Measurements from ENCODE around the gene EHD2.
"Not testable (repeated sequence)": the region's sequence is repeated elsewhere in the genome, so short reads cannot be mapped to it uniquely, and the experiment has no call there.

The EHD2 gene

DNA sequence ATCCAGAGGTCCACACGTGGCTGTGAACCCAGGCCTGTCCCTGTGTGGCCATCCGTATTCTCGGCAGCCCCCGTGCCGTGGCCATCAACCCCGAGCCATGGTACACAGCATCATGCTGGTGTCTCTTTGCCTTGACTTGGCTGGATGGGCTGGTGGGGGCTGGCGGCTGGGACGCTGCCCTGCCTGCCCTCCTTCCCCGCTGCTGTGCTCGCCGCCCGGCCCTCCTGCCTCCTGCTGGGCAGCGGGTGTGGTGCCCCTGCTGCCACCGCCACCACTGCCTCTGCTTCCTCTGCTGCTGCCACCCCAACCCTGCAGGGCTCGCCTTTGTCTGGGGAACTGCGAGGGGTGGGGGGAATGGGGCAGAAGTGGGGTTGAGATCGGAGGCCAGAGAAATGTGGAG is 19.7 kb upstream of the EHD2 start:
- no peak for DNase-seq

DNA sequence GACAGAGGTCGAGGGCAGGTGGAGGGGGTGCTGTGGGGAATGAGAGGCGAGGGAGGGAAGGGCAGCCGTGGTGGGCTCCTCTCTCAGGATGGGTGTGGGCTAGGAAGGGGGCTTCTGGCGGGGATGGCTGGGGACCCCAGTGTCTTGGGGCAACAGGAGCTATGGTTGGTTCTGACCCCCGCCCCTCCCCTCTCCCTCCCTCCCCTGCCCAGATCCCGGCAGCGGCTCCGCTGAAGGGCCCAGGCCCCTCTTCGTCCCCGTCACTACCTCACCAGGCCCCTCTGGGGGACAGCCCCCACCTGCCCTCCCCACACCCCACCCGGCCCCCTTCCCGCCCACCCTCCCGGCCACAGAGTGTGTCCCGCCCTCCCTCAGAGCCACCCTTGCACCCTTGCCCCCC is 19.3 kb upstream of the EHD2 start:
- DNase-seq = no peak

DNA sequence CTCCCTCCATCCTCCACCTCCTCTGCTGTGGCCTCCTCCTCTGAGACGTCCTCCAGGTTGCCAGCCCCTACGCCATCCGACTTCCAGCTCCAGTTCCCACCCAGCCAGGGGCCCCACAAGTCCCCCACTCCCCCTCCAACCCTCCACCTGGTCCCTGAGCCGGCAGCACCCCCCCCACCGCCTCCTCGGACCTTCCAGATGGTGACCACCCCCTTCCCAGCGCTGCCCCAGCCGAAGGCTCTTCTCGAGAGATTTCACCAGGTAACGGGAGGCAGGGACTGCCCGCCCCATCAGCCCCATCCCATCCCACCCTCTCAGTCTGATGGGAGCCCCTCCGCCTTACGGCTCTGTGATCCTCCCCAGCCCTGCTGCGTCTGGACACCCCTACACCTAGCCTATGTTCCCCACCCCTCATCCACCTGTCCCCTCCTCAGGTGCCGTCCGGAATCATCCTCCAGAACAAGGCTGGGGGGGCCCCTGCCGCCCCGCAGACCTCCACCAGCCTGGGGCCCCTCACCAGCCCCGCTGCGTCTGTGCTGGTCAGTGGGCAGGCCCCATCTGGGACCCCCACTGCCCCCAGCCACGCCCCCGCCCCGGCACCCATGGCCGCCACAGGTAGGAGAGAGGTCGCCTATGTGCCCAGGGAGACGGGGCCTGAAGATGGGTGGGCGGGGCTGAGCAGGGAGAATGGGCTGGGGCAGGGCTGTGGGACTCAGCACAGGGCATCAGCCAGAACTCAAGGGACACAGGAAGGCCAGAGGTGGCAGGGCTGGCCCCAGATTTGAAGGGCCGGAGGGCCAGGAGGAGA is 18.6 kb upstream of the EHD2 start:
- DNase-seq = no peak

DNA sequence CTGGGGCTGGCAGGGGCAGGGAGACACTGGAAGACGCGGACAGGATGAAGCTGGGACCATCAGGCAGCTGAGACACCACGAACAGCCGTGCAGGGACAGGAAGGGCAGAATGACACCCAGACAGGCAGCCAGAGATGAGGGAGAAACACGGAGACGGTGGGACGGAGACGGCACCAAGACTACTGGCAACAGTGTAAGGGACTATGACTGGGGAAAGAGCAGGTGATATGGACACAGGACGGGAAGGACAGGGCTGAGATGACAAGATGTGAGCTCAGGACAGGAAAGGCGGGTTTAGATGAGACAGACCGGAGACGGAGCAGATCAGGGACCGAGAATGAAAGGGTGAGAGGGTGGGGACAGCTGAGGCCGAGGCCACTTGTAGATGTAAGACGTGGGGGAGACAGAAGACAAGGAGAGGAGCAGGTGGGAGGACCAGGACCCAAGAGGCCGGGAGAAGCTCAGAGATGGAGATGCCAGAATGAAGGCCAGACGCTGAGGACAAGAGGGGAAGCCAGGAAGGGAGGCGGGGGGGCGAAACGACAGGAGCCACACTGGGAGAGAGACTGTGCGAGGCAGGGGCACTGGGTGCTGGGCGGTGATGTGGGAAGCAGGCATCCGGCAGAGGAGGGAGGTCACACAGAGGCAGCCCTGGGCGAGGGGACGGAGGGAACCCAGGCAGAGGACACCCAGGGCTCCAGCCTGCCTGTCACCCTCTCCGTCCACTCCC is 17.5 kb upstream of the EHD2 start:
- no peak for DNase-seq

DNA sequence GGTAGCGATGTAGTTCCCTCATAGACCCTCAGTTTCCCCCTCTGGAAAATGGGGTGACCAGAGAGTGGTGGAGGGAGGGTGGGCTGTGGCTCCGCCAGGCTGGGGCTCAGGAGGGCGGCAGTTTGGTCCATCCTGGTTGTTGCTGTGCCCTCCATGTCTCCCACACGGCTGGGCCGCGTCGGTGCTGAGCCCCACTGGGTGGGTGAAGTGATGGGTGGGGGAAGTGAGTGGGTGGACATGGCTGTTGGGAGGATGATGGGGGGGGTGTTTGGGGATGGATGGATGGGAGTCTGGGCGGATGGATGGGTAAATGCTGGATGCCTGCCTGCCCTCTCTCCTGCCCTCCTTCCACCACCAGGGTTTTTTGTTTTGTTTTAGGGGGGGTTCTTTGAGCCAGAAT is 16.6 kb upstream of the EHD2 start:
- no peak for DNase-seq

DNA sequence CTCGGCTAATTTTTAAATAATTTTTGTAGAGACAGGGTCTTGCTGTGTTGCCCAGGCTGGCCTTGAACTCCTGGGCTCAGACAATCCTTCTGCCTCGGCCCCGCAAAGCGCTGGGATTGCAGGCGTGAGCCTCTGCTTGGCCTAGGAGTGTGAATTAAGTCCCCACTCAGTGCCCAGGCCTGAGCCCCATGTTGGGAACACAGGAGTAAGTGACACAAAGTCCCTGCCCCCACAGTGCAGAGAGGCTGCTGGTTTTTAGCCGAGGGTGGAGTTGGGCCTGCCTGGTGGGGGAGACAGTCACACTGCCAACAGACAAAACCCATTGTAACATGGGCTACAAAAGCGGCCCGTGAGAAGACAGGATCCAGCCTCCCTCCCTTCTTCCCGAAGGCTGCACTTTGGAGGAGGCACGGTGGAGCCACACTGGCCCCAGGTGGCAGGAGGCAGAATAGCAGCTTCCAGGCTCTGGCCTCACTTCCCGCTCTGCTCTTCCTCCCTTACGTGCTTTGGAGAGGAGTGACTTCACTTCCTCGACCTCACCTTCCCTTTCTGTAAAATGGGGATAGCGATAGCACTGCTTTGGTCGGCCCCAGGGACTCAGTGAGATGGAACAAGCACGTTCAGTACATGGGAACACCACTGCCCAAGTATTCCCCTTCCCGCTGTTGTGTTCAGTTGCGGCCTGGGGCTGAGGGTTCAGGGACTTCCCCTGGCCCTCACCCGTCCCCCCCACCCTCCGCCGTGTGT is 15.2 kb upstream of the EHD2 start:
- peak; percentile 27 for DNase-seq

DNA sequence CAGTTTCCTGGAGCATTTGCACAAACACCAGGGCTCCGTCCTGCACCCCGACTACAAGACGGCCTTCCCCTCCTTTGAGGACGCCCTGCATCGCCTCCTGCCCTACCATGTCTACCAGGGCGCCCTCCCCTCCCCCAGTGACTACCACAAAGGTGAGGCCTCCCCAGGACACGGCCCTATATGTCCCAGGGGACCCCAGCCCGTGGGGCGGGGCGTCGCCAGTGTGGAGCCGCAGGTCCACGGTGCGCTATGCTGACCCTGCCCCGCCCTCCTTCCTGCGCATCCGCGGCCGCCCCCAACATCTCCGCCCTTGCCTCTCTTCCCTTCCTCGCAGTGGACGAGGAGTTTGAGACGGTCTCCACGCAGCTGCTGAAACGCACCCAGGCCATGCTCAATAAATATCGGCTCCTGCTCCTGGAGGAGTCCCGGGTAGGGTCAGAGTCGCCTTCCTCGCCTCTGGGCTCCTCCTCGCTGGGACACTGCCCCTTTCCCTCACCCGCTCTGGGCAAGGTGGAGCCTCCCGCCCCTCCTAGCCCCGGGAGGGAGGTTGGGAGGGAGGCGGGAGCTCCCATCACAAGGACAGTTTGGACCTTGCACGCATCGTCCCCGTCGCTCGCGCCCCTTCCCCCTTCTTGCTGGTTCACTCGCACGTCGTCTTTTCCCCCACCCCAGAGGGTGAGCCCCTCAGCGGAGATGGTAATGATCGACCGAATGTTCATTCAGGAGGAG is 14.4 kb upstream of the EHD2 start:
- no peak for DNase-seq

DNA sequence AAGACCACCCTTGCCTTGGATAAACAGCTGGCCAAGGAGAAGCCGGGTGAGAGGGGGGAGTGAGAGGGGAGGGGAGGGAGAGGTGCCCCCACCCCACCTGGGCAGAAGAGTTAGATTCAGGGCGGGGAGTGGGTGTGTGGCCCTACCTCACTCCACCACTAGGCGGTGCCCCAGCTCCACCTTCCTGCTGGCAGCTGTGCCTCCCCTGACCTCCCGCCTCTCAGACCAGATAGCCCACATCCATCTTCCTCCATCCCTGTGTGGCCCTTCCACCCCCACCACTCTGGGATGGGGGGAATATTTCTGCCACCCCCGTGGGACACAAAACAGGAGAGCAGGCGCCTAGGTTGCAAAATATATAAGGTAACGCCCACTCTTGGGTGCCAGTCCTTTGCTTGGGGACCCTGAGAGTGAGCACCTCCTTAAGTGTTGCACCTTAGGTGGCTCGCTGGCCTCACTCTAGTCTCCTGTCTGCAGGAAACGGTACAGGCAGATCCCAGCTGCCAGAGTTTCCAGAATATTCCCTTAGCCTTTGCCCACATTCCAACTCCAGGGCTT is 13.8 kb upstream of the EHD2 start:
- DNase-seq = peak; percentile 14

DNA sequence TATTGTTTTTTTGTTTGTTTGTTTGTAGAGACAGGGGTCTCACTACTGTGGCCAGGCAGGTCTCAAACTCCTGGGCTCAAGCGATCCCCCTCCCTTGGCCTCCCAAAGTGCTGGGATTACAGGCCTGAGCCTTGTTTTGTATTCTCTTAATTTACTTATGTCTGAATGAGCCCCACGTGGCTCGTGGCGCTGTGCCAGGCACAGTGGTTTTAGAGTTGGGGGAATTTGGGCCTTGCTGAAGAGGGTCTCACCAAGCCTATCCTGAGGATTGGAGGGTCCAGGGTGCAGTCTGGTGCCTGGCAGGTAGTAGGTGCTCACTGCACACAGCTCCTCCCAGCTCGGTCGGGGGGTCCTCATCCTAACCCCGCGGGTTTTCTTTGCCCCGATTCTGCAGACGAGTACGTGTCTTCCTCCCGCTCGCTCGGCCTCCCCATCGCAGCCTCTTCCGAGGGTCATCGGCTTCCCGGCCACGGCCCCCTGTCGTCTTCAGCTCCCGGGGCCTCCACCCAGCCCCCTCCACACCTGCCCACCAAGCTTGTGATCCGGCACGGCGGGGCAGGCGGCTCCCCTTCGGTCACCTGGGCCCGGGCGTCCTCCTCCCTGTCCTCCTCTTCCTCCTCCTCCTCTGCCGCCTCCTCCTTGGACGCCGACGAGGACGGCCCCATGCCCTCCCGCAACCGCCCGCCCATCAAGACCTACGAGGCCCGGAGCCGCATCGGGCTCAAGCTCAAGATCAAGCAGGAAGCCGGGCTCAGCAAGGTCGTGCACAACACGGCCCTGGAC is 12.1 kb upstream of the EHD2 start:
- DNase-seq = no peak

DNA sequence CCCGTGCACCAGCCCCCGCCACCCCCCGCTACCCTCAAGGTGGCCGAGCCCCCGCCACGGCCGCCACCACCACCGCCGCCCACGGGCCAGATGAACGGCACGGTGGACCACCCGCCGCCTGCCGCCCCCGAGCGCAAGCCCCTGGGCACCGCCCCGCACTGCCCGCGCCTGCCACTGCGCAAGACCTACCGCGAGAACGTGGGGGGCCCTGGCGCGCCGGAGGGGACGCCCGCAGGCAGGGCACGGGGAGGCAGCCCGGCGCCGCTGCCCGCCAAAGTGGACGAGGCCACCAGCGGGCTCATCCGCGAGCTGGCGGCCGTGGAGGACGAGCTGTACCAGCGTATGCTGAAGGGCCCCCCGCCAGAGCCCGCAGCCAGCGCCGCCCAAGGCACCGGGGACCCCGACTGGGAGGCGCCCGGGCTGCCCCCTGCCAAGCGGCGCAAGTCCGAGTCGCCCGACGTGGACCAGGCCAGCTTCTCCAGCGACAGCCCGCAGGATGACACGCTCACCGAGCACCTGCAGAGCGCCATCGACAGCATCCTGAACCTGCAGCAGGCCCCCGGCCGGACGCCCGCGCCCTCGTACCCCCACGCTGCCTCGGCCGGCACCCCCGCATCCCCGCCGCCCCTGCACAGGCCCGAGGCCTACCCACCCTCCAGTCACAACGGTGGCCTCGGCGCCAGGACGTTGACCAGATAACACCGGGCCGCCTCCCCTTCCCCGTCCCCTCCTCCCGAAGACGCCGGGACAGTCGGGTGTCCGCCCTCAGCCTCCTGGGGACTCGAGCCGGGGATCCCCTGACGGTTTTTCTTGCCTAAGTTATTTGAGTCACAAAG is 11.3 kb upstream of the EHD2 start:
- no peak for DNase-seq

DNA sequence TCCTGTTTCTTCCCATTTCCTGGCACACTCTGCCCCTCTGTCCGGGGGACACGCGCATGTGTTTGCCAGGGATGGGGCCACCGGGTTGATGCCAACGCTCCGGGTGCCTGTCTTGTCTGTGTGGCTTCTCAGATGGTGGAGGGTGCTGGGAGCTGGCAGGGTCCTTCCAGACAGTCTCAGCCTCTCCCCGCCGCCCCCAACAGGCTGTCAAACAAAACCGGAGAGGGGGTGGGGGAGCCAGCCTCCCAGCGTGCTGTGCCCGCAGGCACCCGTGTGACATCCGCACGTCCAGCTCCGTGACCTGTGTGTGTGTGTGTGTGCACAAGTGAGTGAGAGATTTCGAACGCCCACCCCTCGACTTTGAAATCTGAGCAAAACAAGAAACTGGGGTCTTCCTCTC is 10.6 kb upstream of the EHD2 start:
- DNase-seq = no peak

DNA sequence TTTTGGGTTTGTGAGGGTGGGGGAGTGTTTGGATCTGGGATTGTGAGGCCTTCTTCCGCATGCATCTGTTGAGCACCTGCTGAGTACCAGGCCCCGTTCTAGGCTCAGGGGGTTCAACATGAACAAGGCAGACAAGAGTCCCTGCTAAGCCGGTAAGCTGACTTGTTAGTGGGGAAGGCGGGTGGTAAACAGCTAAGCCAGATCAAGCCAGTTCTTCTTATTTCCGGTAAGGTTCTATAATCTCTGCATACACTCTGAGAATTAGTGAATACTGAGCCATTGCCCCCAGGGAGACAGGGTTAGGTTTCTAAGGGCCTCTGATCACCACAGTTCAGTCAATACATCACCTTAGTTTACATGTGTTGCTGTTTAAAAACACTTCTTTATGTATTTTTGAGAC is 9.9 kb upstream of the EHD2 start:
- no peak for DNase-seq

DNA sequence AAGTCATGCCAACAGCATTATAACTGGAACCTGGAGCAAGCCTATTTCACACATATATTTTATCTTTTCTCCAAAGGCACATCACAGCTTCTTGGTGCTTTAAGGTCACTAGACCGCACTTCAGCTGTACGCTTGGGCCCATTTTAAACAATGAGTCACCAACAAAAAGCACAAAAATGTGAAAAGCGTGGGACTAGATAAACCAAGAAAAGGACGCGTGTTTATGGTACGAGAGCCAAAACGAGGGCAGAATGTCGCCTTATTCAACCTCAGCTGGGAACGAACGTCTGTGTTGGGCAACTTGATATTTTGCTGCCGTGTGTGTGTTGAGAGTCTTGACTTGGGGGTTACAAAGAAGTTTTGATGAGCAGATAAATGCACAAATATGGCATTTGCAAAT is 9.2 kb upstream of the EHD2 start:
- no peak for DNase-seq

DNA sequence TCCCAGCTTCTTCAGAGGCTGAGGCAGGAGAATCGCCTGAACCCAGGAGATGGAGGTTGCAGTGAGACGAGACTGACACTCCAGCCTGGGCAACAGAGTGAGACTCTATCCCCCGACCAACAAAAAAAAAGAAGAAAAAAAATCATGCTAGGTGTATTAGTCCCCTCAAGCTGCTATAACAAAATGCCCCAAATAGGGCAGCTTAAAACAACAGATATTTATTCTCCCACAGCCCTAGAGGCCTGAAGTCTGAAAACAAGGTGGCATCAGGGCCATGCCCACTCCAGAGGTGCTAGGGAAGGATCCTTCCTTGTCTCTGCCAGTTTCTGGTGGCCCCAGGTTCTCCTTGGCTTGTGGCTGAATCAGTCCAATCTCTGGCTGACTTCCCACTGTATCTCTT is 8.6 kb upstream of the EHD2 start:
- no peak for DNase-seq

DNA sequence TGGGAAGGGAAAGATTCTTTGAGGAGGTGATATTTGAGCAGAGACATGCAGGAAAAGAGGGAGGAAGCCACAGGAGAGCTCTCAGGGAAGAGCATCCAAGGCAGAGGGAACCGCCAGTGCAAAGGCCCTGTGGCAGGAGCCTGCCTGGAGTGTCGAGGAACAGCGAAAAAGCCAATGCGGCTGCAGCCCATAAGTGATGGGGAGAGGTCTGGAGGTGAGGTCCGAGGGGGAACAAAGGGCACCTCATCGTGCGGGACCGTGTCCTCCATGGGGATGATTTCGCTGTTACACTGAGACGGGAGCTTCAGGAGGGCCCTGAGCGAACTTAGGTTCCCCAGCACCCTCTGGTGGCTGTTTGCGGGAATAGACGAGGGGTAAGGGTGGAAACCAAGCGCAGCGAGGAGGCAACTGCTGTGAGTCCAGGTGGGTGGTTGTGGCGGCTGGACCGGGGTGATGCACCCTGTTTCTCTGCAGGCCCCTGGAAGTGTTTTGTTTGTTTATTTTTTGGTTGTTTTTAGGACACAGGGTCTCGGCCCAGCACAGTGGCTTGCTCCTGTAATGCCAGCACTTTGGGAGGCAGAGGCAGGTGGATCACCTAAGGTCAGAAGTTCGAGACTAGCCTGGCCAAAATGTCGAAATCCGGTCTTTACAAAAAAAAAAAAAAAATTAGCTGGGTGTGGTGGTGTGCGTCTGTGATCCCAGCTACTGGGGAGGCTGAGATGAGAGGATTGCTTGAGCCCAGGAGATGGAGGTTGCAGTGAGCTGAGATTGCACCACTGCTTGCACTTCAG is 5.9 kb upstream of the EHD2 start:
- DNase-seq = peak; percentile 58

DNA sequence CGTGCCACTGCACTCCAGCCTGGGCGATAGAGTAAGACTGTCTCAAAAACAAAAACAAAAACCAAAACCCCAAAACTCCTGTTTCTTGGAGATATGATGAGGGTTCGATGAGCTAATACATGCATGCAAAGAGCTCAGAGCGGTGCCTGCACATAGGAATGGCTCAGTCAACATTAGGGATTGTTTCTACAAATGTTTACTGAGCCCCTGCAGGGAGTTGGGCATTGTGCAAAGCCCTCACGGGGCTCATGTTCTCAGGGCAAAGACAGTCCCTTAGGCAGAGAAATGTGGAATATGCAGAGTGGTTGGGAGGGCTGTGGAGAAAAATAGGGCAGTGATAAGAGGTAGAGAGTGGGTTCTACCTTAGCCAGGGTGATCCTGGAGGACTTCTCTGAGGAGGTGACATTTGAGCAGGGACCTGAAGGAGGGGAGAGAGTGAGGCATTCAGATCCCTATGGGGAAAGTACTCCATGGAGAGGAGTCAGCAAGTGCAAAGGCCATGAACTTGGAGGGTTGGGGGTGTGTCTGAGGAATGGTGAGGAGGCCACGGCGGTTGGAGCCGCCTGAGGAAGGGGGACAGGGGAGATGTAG is 1.5 kb upstream of the EHD2 start:
- DNase-seq = no peak

DNA sequence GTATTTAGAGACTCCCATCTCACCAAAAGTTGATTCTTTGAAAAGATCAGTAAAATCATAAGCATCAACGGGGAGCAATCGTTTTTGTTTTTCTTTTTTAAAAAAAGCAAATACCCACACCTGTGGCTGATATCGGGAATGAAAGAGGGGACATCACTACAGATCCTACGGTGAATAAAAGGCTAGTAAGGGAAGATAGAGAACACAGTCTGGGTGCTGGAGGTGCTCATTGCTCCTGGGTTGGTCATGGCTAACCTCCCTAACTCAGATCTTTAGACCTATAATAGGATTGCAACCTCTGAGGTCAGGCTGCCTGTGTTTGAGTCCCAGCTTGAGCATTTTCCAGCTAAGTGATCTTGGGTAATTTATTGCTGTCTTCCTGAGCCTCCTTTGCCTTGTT is 1.1 kb downstream of the EHD2 start:
- DNase-seq = no peak

DNA sequence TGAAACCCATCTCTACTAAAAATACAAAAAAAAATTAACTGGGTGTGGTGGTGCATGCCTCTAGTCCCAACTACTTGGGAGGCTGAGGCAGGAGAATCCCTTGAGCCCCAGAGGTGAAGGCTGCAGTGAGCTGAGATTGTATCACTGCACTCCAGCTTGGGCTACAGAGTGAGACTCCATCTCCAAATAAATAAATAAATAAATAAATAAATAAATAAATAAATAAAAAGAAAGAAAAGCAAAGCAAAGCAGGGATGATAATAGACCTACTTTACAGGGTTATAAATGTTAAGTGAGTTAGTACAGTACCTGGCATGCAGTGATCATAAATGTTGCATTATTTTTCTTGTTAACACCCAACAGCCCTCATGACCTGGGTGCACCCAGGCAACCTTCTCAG is 1.6 kb downstream of the EHD2 start:
- not testable (repeated sequence) for DNase-seq

DNA sequence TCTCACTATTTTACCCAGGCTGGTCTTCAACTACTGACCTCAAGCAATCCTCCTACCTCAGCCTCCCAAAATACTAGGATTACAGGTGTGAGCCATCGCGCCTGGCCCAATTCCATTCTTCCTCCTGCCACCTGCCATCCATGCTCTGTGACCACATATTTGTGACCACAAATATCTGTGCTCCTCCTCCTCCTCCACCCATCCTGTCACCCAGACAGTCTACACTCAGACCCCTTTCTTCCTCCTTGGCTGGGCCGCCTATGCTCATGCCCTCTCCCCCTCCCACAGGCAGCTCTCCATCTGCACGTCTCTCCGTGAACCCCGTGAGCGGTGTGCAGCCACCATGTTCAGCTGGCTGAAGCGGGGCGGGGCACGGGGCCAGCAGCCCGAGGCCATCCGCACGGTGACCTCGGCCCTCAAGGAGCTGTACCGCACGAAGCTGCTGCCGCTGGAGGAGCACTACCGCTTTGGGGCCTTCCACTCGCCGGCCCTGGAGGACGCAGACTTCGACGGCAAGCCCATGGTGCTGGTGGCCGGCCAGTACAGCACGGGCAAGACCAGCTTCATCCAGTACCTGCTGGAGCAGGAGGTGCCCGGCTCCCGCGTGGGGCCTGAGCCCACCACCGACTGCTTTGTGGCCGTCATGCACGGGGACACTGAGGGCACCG is 3.2 kb downstream of the EHD2 start:
- no peak for DNase-seq

All from effector CD8-positive, alpha-beta T cell (primary cell).